D341Med (cell line): Measurements from ENCODE around the gene AIPL1.

Experiments
- DNase-seq: peaks from one replicate; pipeline ENCODE4 v3.0.0; 2012; ENCODE audit warnings: low spot score

AIPL1 gene

GRCh38 chr17:6415616-6416015 lies 19.3 kb downstream of the AIPL1 start:
- no peak for DNase-seq

GRCh38 chr17:6413065-6413464 lies 21.9 kb downstream of the AIPL1 start:
- DNase-seq, result peak; percentile 36

- no peak for DNase-seq
These were observed 26.2 kb downstream of the AIPL1 start for GRCh38 chr17:6408735-6409134.

- DNase-seq, result no peak
These were observed 26.6 kb downstream of the AIPL1 start for GRCh38 chr17:6408276-6408675.

- DNase-seq, result no peak
These were observed 32.7 kb downstream of the AIPL1 start for GRCh38 chr17:6402258-6402657.

GRCh38 chr17:6398955-6399354 lies 36.0 kb downstream of the AIPL1 start:
- no peak for DNase-seq

- no peak for DNase-seq
These were observed 40.8 kb downstream of the AIPL1 start for GRCh38 chr17:6394055-6394606.

- DNase-seq, result no peak
These were observed 41.5 kb downstream of the AIPL1 start for GRCh38 chr17:6393351-6393952.

GRCh38 chr17:6392609-6393350 lies 42.1 kb downstream of the AIPL1 start:
- no peak for DNase-seq

- DNase-seq, result no peak
These were observed 46.5 kb downstream of the AIPL1 start for GRCh38 chr17:6388416-6388815.

- no peak for DNase-seq
These were observed 47.1 kb downstream of the AIPL1 start for GRCh38 chr17:6387858-6388257.

- DNase-seq, result no peak
These were observed 47.5 kb downstream of the AIPL1 start for GRCh38 chr17:6387442-6387841.

- no peak for DNase-seq
These were observed 48.8 kb downstream of the AIPL1 start for GRCh38 chr17:6386041-6386630.

- DNase-seq, result no peak
These were observed 50.4 kb downstream of the AIPL1 start for GRCh38 chr17:6384481-6384880.

GRCh38 chr17:6381526-6382465 lies 53.1 kb downstream of the AIPL1 start:
- DNase-seq, result no peak

GRCh38 chr17:6380915-6381438 lies 53.9 kb downstream of the AIPL1 start:
- DNase-seq, result no peak

GRCh38 chr17:6377906-6378305 lies 57.0 kb downstream of the AIPL1 start:
- no peak for DNase-seq

GRCh38 chr17:6376931-6377361 lies 58.0 kb downstream of the AIPL1 start:
- no peak for DNase-seq

GRCh38 chr17:6374761-6375312 lies 60.1 kb downstream of the AIPL1 start:
- DNase-seq, result no peak

- DNase-seq, result no peak
These were observed 60.6 kb downstream of the AIPL1 start for GRCh38 chr17:6374271-6374691.
